ENCODE measurements around the gene LRRC23.

DNA sequence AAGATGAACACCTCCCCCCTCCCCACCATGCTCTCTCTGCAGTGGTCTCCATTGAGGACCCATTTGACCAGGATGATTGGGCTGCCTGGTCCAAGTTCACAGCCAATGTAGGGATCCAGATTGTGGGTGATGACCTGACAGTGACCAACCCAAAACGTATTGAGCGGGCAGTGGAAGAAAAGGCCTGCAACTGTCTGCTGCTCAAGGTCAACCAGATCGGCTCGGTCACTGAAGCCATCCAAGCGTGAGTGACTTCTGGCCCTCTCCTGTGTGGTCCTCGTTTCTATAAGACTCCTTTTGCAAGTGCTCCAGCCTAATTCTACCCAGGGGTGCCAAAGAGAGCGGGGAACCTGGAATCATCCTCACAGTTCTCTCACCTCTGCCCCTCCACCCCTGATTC, 16.9 kb downstream of the LRRC23 start:
- TF ChIP-seq, protein P1, sequence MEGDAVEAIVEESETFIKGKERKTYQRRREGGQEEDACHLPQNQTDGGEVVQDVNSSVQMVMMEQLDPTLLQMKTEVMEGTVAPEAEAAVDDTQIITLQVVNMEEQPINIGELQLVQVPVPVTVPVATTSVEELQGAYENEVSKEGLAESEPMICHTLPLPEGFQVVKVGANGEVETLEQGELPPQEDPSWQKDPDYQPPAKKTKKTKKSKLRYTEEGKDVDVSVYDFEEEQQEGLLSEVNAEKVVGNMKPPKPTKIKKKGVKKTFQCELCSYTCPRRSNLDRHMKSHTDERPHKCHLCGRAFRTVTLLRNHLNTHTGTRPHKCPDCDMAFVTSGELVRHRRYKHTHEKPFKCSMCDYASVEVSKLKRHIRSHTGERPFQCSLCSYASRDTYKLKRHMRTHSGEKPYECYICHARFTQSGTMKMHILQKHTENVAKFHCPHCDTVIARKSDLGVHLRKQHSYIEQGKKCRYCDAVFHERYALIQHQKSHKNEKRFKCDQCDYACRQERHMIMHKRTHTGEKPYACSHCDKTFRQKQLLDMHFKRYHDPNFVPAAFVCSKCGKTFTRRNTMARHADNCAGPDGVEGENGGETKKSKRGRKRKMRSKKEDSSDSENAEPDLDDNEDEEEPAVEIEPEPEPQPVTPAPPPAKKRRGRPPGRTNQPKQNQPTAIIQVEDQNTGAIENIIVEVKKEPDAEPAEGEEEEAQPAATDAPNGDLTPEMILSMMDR (IDR thresholded peaks at IDR 0.05): no peak
- no peak for TF ChIP-seq EZH2 (IDR thresholded peaks at IDR 0.05; ENCODE audit: borderline replicate concordance, insufficient read depth, low read depth, low read length, poor library complexity, severe bottlenecking)

All from B cell (primary cell).